ENCODE measurements around the gene KLHL14.

The KLHL14 gene

GRCh38 chr18:32722279-32722678, 50.5 kb downstream of the KLHL14 start:
- Histone ChIP-seq H3K27ac (ENCODE audit: low read depth, low read length) (no peak overlapping the region), H3K23ac (ENCODE audit: low read length) (no peak overlapping the region), H4K8ac (ENCODE audit: low read depth, low read length) (no peak overlapping the region), H3K27me3 (ENCODE audit: insufficient read depth, low read length) (no peaks in the 10 kb centered on the region), H2BK5ac (ENCODE audit: low read depth, low read length, poor library complexity) (no peak overlapping the region), H3K18ac (ENCODE audit: low read length) (no peak overlapping the region), H2BK120ac (ENCODE audit: insufficient read depth, low read length, poor library complexity) (no peak overlapping the region), H3K9me3 (ENCODE audit: insufficient read depth, low read depth, low read length) (no peaks in the 10 kb centered on the region), H3K36me3 (ENCODE audit: control insufficient read depth in 1 of 2, insufficient read depth in 2 of 2, low read length in 2 of 2) (no peaks in the 10 kb centered on the region), H2AFZ (ENCODE audit: insufficient read depth, low read length, poor library complexity) (no peak overlapping the region), H2AK5ac (ENCODE audit: low read length) (no peak overlapping the region), H3K9ac (ENCODE audit: low read length) (no peak overlapping the region), H2BK12ac (ENCODE audit: low read length) (no peak overlapping the region), H3K79me1 (ENCODE audit: low read length) (no peaks in the 10 kb centered on the region), H4K12ac (ENCODE audit: low read depth, low read length) (no peak overlapping the region), H3K4me3 (ENCODE audit: low read depth, low read length) (no peak overlapping the region), H4K91ac (ENCODE audit: low read depth, low read length) (no peak overlapping the region), H3K14ac (ENCODE audit: low read length) (no peak overlapping the region), H3K4ac (ENCODE audit: low read depth, low read length) (no peak overlapping the region), H3K79me2 (ENCODE audit: control insufficient read depth, insufficient read depth, low read length, poor library complexity) (no peaks in the 10 kb centered on the region), H3K4me2 (ENCODE audit: low read length) (no peak overlapping the region), H3K4me1 (ENCODE audit: control insufficient read depth in 1 of 2, insufficient read depth in 2 of 2, low read length in 2 of 2) (no peaks in the 10 kb centered on the region)
- no peak for DNase-seq
- WGBS (ENCODE audit: extremely low coverage, insufficient coverage, insufficient read length): no CpG with 5 or more reads among the region's 3 CpGs

DNA sequence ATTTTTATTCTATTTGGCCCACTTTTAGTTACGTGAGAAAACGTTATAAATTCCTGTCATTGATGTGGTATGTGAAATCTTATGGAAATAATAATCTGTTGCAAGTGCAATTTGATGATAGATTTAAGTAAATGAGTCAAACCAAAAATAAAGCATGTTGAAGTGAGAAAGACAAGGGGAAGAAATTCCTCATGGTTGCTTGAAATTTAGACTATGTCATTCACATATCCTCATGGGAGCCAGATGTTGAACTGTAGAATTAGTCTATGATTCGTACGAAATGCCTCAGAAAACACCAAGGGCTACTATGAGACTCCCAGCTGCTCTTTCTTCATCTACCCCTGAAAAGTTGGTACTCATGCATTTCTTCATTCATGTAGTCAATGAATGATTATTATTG, 55.7 kb downstream of the KLHL14 start:
- no peak overlapping the region for H3K4me2 ChIP-seq (ENCODE audit: low read length)
- H3K4me3 ChIP-seq (ENCODE audit: low read depth, low read length): no peak overlapping the region
- H4K12ac ChIP-seq (ENCODE audit: low read depth, low read length): no peak overlapping the region
- H4K8ac ChIP-seq (ENCODE audit: low read depth, low read length): no peak overlapping the region
- no peak for DNase-seq
- no peaks in the 10 kb centered on the region for H3K79me1 ChIP-seq (ENCODE audit: low read length)
- no peak overlapping the region for H3K27ac ChIP-seq (ENCODE audit: low read depth, low read length)
- H2BK120ac ChIP-seq (ENCODE audit: insufficient read depth, low read length, poor library complexity): no peak overlapping the region
- no CpG with 5 or more reads among the region's 4 CpGs for WGBS (ENCODE audit: extremely low coverage, insufficient coverage, insufficient read length)
- H3K79me2 ChIP-seq (ENCODE audit: control insufficient read depth, insufficient read depth, low read length, poor library complexity): no peaks in the 10 kb centered on the region
- H2AFZ ChIP-seq (ENCODE audit: insufficient read depth, low read length, poor library complexity): no peak overlapping the region
- H2BK12ac ChIP-seq (ENCODE audit: low read length): no peak overlapping the region
- no peaks in the 10 kb centered on the region for H3K9me3 ChIP-seq (ENCODE audit: insufficient read depth, low read depth, low read length)
- H3K4me1 ChIP-seq (ENCODE audit: control insufficient read depth in 1 of 2, insufficient read depth in 2 of 2, low read length in 2 of 2): no peaks in the 10 kb centered on the region
- H3K9ac ChIP-seq (ENCODE audit: low read length): no peak overlapping the region
- no peak overlapping the region for H3K4ac ChIP-seq (ENCODE audit: low read depth, low read length)
- no peak overlapping the region for H3K23ac ChIP-seq (ENCODE audit: low read length)
- H2BK5ac ChIP-seq (ENCODE audit: low read depth, low read length, poor library complexity): no peak overlapping the region
- no peaks in the 10 kb centered on the region for H3K27me3 ChIP-seq (ENCODE audit: insufficient read depth, low read length)
- H3K18ac ChIP-seq (ENCODE audit: low read length): no peak overlapping the region
- H3K36me3 ChIP-seq (ENCODE audit: control insufficient read depth in 1 of 2, insufficient read depth in 2 of 2, low read length in 2 of 2): no peaks in the 10 kb centered on the region
- H3K14ac ChIP-seq (ENCODE audit: low read length): no peak overlapping the region
- no peak overlapping the region for H4K91ac ChIP-seq (ENCODE audit: low read depth, low read length)
- no peak overlapping the region for H2AK5ac ChIP-seq (ENCODE audit: low read length)

GRCh38 chr18:32714571-32715148, 58.2 kb downstream of the KLHL14 start:
- Histone ChIP-seq H2AK5ac (ENCODE audit: low read length) (no peak overlapping the region), H3K14ac (ENCODE audit: low read length) (no peak overlapping the region), H3K4me2 (ENCODE audit: low read length) (no peak overlapping the region), H2BK12ac (ENCODE audit: low read length) (no peak overlapping the region), H3K9me3 (ENCODE audit: insufficient read depth, low read depth, low read length) (no peaks in the 10 kb centered on the region), H3K23ac (ENCODE audit: low read length) (no peak overlapping the region), H3K4me1 (ENCODE audit: control insufficient read depth in 1 of 2, insufficient read depth in 2 of 2, low read length in 2 of 2) (no peaks in the 10 kb centered on the region), H3K4ac (ENCODE audit: low read depth, low read length) (no peak overlapping the region), H3K27me3 (ENCODE audit: insufficient read depth, low read length) (no peaks in the 10 kb centered on the region), H2BK5ac (ENCODE audit: low read depth, low read length, poor library complexity) (no peak overlapping the region), H2AFZ (ENCODE audit: insufficient read depth, low read length, poor library complexity) (no peak overlapping the region), H4K12ac (ENCODE audit: low read depth, low read length) (no peak overlapping the region), H3K9ac (ENCODE audit: low read length) (no peak overlapping the region), H4K91ac (ENCODE audit: low read depth, low read length) (no peak overlapping the region), H3K4me3 (ENCODE audit: low read depth, low read length) (no peak overlapping the region), H3K18ac (ENCODE audit: low read length) (no peak overlapping the region), H3K79me1 (ENCODE audit: low read length) (no peaks in the 10 kb centered on the region), H3K27ac (ENCODE audit: low read depth, low read length) (no peak overlapping the region), H4K8ac (ENCODE audit: low read depth, low read length) (no peak overlapping the region), H3K36me3 (ENCODE audit: control insufficient read depth in 1 of 2, insufficient read depth in 2 of 2, low read length in 2 of 2) (no peaks in the 10 kb centered on the region), H2BK120ac (ENCODE audit: insufficient read depth, low read length, poor library complexity) (no peak overlapping the region), H3K79me2 (ENCODE audit: control insufficient read depth, insufficient read depth, low read length, poor library complexity) (no peaks in the 10 kb centered on the region)
- WGBS (ENCODE audit: extremely low coverage, insufficient coverage, insufficient read length): no CpG with 5 or more reads among the region's 4 CpGs
- peak; percentile 11 to 59 for DNase-seq

- no peaks in the 10 kb centered on the region for H3K79me1 ChIP-seq (ENCODE audit: low read length)
- no peaks in the 10 kb centered on the region for H3K4me1 ChIP-seq (ENCODE audit: control insufficient read depth in 1 of 2, insufficient read depth in 2 of 2, low read length in 2 of 2)
- H4K8ac ChIP-seq (ENCODE audit: low read depth, low read length): no peak overlapping the region
- H3K4me2 ChIP-seq (ENCODE audit: low read length): no peak overlapping the region
- no peak overlapping the region for H3K14ac ChIP-seq (ENCODE audit: low read length)
- H2AK5ac ChIP-seq (ENCODE audit: low read length): no peak overlapping the region
- H3K36me3 ChIP-seq (ENCODE audit: control insufficient read depth in 1 of 2, insufficient read depth in 2 of 2, low read length in 2 of 2): no peaks in the 10 kb centered on the region
- no CpG with 5 or more reads among the region's 1 CpG for WGBS (ENCODE audit: extremely low coverage, insufficient coverage, insufficient read length)
- H2BK120ac ChIP-seq (ENCODE audit: insufficient read depth, low read length, poor library complexity): no peak overlapping the region
- no peak for DNase-seq
- H3K4ac ChIP-seq (ENCODE audit: low read depth, low read length): no peak overlapping the region
- H3K23ac ChIP-seq (ENCODE audit: low read length): no peak overlapping the region
- H3K9ac ChIP-seq (ENCODE audit: low read length): no peak overlapping the region
- H3K27ac ChIP-seq (ENCODE audit: low read depth, low read length): no peak overlapping the region
- no peak overlapping the region for H3K4me3 ChIP-seq (ENCODE audit: low read depth, low read length)
- H2BK5ac ChIP-seq (ENCODE audit: low read depth, low read length, poor library complexity): no peak overlapping the region
- H2BK12ac ChIP-seq (ENCODE audit: low read length): no peak overlapping the region
- no peak overlapping the region for H2AFZ ChIP-seq (ENCODE audit: insufficient read depth, low read length, poor library complexity)
- H4K91ac ChIP-seq (ENCODE audit: low read depth, low read length): no peak overlapping the region
- no peak overlapping the region for H3K18ac ChIP-seq (ENCODE audit: low read length)
- no peaks in the 10 kb centered on the region for H3K27me3 ChIP-seq (ENCODE audit: insufficient read depth, low read length)
- H4K12ac ChIP-seq (ENCODE audit: low read depth, low read length): no peak overlapping the region
- H3K79me2 ChIP-seq (ENCODE audit: control insufficient read depth, insufficient read depth, low read length, poor library complexity): no peaks in the 10 kb centered on the region
- no peaks in the 10 kb centered on the region for H3K9me3 ChIP-seq (ENCODE audit: insufficient read depth, low read depth, low read length)
Measured at GRCh38 chr18:32712860-32713259, 60.0 kb downstream of the KLHL14 start.
